HepG2 (cell line): Measurements from ENCODE around the gene PIK3CG. TPM values are rescaled to one million over a fixed set of nuclear protein-coding genes. Genes with fewer than 3 reads are reported as not detected.
A peak's percentile ranks its signal among the peaks of the same experiment; 100 is the strongest.

Source experiments
- ATAC-seq: fragments of 200-7000 bp; cut with Tn5 transposase; 3 replicates; pipeline ENCODE4 v1.9.1; 2020; ENCODE audit warnings: mild to moderate bottlenecking, moderate library complexity
- BruUV-seq: library from RNA; stranded (reverse); fragments of 400-500 nt; replicated peaks from 2 replicates; lab custom pipeline; 2021; lab: Mats Ljungman, UMichigan
- CTCF ChIA-PET: fragments of 300-600 bp; formaldehyde crosslinking; extraction: SDS; loops from one replicate; lab custom pipeline; 2021; ENCODE audit warnings: low total read pairs, inconsistent platforms, low intra/inter-chr PET ratio; lab: Yijun Ruan, JAX
- POLR2A ChIA-PET: fragments of 350-600 bp; sonication (Branson Sonifier 250); formaldehyde crosslinking; loops from one replicate; lab custom pipeline; 2020; ENCODE audit warnings: antibody characterized with exemption, inconsistent platforms; lab: Yijun Ruan, JAX
- DNase-seq: peaks from one replicate; pipeline ENCODE4 v3.0.0-alpha.2; 2015; ENCODE audit warnings: low spot score
- FAIRE-seq: peaks from 3 replicates; lab custom pipeline; 2011; peaks lifted over from hg19 to GRCh38; lab: Jason Lieb, UNC
- H2AFZ ChIP-seq: one replicate; pipeline ENCODE4 v1.6.1; 2011; ENCODE audit warnings: low read length, inconsistent platforms
- H3K27ac ChIP-seq: fragments of 300-600 bp; 3 replicates; pipeline ENCODE4 v1.8.0; 2011; ENCODE audit warnings: mixed run types, mild to moderate bottlenecking, mixed read lengths, low read length, inconsistent platforms; ENCODE audit not compliant: insufficient read depth; ENCODE audit errors: extremely low read length
- H3K27me3 ChIP-seq, 2 experiments: fragments of 200-600 bp in 1 of 2; 2 replicates in 1 of 2; 3 replicates in 1 of 2; pipeline versions ENCODE4 v1.6.0 to v1.8.0; 2011; ENCODE audit warnings: low read length in 2 of 2, mild to moderate bottlenecking in 2 of 2, moderate library complexity in 2 of 2, inconsistent platforms in 1 of 2; ENCODE audit not compliant: insufficient read depth in 2 of 2, control insufficient read depth in 1 of 2
- H3K36me3 ChIP-seq, 2 experiments: fragments of 200-600 bp in 1 of 2; replicated peaks in 1 of 2; 2 replicates in 1 of 2; 3 replicates in 1 of 2; pipeline versions ENCODE4 v1.5.1 to v1.8.0; 2011; ENCODE audit warnings: low read length in 2 of 2, inconsistent platforms in 1 of 2; ENCODE audit not compliant: insufficient read depth in 2 of 2, control insufficient read depth in 1 of 2
- H3K4me1 ChIP-seq: 2 replicates; pipeline ENCODE4 v1.5.1; 2012; ENCODE audit warnings: low read length, inconsistent platforms; ENCODE audit not compliant: insufficient read depth
- H3K4me2 ChIP-seq: 2 replicates; pipeline ENCODE4 v1.6.0; 2011; ENCODE audit warnings: low read depth, low read length, inconsistent platforms
- H3K4me3 ChIP-seq, 3 experiments: fragments of 200-600 bp in 1 of 3; sonication (generic), shearing (Covaris generic) in 1 of 3; replicated peaks in 1 of 3; 2 replicates each; pipeline ENCODE4 v1.5.1; 2011 to 2016; ENCODE audit warnings: low read length in 3 of 3, inconsistent platforms in 2 of 3, low read depth in 2 of 3, mild to moderate bottlenecking in 2 of 3, control low read depth in 1 of 3, mixed read lengths in 1 of 3; ENCODE audit not compliant: insufficient read depth in 1 of 3
- H3K79me2 ChIP-seq: one replicate; pipeline ENCODE4 v1.6.1; 2011; ENCODE audit warnings: low read length, inconsistent platforms; ENCODE audit not compliant: insufficient read depth
- H3K9ac ChIP-seq: 2 replicates; pipeline ENCODE4 v1.6.0; 2011; ENCODE audit warnings: mild to moderate bottlenecking, low read depth, low read length, inconsistent platforms; ENCODE audit not compliant: insufficient read depth
- H3K9me3 ChIP-seq: 2 replicates; pipeline ENCODE4 v1.5.1; 2012; ENCODE audit warnings: mild to moderate bottlenecking, low read length
- H4K20me1 ChIP-seq: 2 replicates; pipeline ENCODE4 v1.6.0; 2011; ENCODE audit warnings: inconsistent platforms, mild to moderate bottlenecking, low read length, moderate library complexity; ENCODE audit not compliant: insufficient read depth
- CEBPB ChIP-seq: IDR thresholded peaks from 2 replicates; pipeline ENCODE4 v1.6.1; 2011; ENCODE audit warnings: low read depth, low read length, improper control_type of control experiment, borderline replicate concordance
- CEBPG ChIP-seq: IDR thresholded peaks from 2 replicates; pipeline ENCODE4 v1.6.1; 2016
- CREB1 ChIP-seq, 2 experiments: fragments of 450-650 bp in 1 of 2; IDR thresholded peaks; 2 replicates each; pipeline ENCODE4 v1.6.1; 2016 to 2017; ENCODE audit warnings: control low read depth in 1 of 2, mild to moderate bottlenecking in 1 of 2, missing compliant biosample characterization in 1 of 2, missing genetic modification characterization in 1 of 2
- NPAS2 ChIP-seq: sonication (generic); formaldehyde crosslinking; IDR thresholded peaks from 2 replicates; pipeline ENCODE4 v1.8.0; 2022; ENCODE audit warnings: mild to moderate bottlenecking, missing genetic modification reagents, borderline replicate concordance
- PREB ChIP-seq: sonication (generic); formaldehyde crosslinking; IDR thresholded peaks from 2 replicates; pipeline ENCODE4 v1.4.0; 2020; ENCODE audit warnings: missing genetic modification reagents
- WGBS: methylation state at CpG from one replicate; pipeline ENCODE4 v1.1.6; 2017; ENCODE audit warnings: low lambda C conversion rate; 5-methylcytosine and 5-hydroxymethylcytosine counted together
- in situ Hi-C: cut with HindIII; loops from 2 replicates; pipeline ENCODE4 v1.10.0; 2017; ENCODE audit warnings: low pct_unique_long_range_greater_than_20kb; ENCODE audit not compliant: extremely low pct_ligation_motif_present
- intact Hi-C: fragments of 100-400 bp; cut with micrococcal nuclease; formaldehyde crosslinking; loops from one replicate; pipeline ENCODE4 v1.10.0; 2022; ENCODE audit not compliant: unreplicated experiment
- polyA plus RNA-seq, 8 experiments: library from polyadenylated mRNA; depleted of rRNA in 3 of 8; stranded (reverse) in 7 of 8; unstranded in 1 of 8; fragments of >200 nt; fragmentation: Illumina TruSeq in 4 of 8; extraction: Trizol in 4 of 8; gene quantifications; 2 replicates each; pipeline versions ENCODE4 v1.2.1 to v1.2.3, GENCODE V29; 2011 to 2016; ENCODE audit warnings: low read depth in 4 of 8, missing spikeins in 1 of 8, mixed read lengths in 1 of 8; ENCODE audit not compliant: insufficient read depth in 1 of 8
- total RNA-seq, 5 experiments: library from RNA; depleted of rRNA; stranded (reverse); fragments of >200 nt; fragmentation: Illumina TruSeq; extraction: Trizol; gene quantifications; 2 replicates each; pipeline ENCODE4 v1.2.3, GENCODE V29; 2016; ENCODE audit warnings: low read depth in 1 of 5
- TF ChIP-seq, protein P1 (sequence below): sonication (generic); formaldehyde crosslinking; IDR thresholded peaks from 2 replicates; pipeline ENCODE4 v1.5.0; 2020; ENCODE audit warnings: missing genetic modification reagents

Gene PIK3CG
- total and polyA plus RNA-seq, 2 of the 13 experiments (the other 11 are each of a cell fraction or from before 2014, with no cell fraction given) = not detected

- TF ChIP-seq, protein P1, sequence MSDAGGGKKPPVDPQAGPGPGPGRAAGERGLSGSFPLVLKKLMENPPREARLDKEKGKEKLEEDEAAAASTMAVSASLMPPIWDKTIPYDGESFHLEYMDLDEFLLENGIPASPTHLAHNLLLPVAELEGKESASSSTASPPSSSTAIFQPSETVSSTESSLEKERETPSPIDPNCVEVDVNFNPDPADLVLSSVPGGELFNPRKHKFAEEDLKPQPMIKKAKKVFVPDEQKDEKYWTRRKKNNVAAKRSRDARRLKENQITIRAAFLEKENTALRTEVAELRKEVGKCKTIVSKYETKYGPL = no peak
- TF ChIP-seq CEBPB = no peak
Observed at GRCh38 chr7:106911959-106912358, 46.9 kb downstream of the PIK3CG start (continued).

- Histone ChIP-seq H3K79me2 (no peaks in the 10 kb centered on the region), H3K36me3 (no peaks in the 10 kb centered on the region), H3K27me3 (no peaks in the 10 kb centered on the region; a peak in 1 of 5 replicates), H2AFZ (no peak overlapping the region), H3K9ac (no peak overlapping the region), H4K20me1 (no peaks in the 10 kb centered on the region), H3K27ac (no peak overlapping the region), H3K4me1 (no peaks in the 10 kb centered on the region), H3K9me3 (no peaks in the 10 kb centered on the region), H3K4me3 (no peak overlapping the region), H3K4me2 (no peak overlapping the region)
- CTCF ChIA-PET = no interaction called here
- POLR2A ChIA-PET = no interaction called here
- TF ChIP-seq NPAS2 (CRISPR knock-in tag) = no peak
- peak; percentile 96 for TF ChIP-seq CEBPB
- TF ChIP-seq CEBPG (CRISPR knock-in tag) = peak; percentile 72
- in situ Hi-C loops = no loop called here
- WGBS = 42% methylated on average over 3 of the region's 3 CpGs
- no TSS peak for BruUV-seq
- ATAC-seq (no peak), FAIRE-seq (no peak), DNase-seq (no peak)
- intact Hi-C loops = no loop called here
Observed at GRCh38 chr7:106914018-106914607, 49.0 kb downstream of the PIK3CG start.

GRCh38 chr7:106915407-106915806 lies 50.3 kb downstream of the PIK3CG start:
- BruUV-seq = no TSS peak

More at GRCh38 chr7:106915407-106915806, 50.3 kb downstream of the PIK3CG start:
- Histone ChIP-seq H3K27me3 (no peaks in the 10 kb centered on the region; a peak in 1 of 5 replicates), H3K9me3 (no peaks in the 10 kb centered on the region), H3K36me3 (no peaks in the 10 kb centered on the region), H2AFZ (no peak overlapping the region), H3K4me1 (no peaks in the 10 kb centered on the region), H3K4me2 (no peak overlapping the region), H3K27ac (no peak overlapping the region), H4K20me1 (no peaks in the 10 kb centered on the region), H3K79me2 (no peaks in the 10 kb centered on the region), H3K4me3 (no peak overlapping the region), H3K9ac (no peak overlapping the region)
- ATAC-seq = no peak
- in situ Hi-C loops = no loop called here
- no peak for DNase-seq
- no peak for FAIRE-seq
- POLR2A ChIA-PET = no interaction called here
- 2% methylated on average over 2 of the region's 2 CpGs for WGBS
- TF ChIP-seq PREB (CRISPR knock-in tag) = no peak
- peak; percentile 77 for TF ChIP-seq CREB1 (IDR thresholded peaks at IDR 0.05)
- no peak for TF ChIP-seq CREB1 (CRISPR knock-in tag; IDR thresholded peaks at IDR 0.05)
- intact Hi-C loops = no loop called here
- CTCF ChIA-PET = no interaction called here
